ENCODE results near the gene NPAP1.
"Not testable (repeated sequence)": the region's sequence is repeated elsewhere in the genome, so short reads cannot be mapped to it uniquely, and the experiment has no call there.

NPAP1 gene, protein sequence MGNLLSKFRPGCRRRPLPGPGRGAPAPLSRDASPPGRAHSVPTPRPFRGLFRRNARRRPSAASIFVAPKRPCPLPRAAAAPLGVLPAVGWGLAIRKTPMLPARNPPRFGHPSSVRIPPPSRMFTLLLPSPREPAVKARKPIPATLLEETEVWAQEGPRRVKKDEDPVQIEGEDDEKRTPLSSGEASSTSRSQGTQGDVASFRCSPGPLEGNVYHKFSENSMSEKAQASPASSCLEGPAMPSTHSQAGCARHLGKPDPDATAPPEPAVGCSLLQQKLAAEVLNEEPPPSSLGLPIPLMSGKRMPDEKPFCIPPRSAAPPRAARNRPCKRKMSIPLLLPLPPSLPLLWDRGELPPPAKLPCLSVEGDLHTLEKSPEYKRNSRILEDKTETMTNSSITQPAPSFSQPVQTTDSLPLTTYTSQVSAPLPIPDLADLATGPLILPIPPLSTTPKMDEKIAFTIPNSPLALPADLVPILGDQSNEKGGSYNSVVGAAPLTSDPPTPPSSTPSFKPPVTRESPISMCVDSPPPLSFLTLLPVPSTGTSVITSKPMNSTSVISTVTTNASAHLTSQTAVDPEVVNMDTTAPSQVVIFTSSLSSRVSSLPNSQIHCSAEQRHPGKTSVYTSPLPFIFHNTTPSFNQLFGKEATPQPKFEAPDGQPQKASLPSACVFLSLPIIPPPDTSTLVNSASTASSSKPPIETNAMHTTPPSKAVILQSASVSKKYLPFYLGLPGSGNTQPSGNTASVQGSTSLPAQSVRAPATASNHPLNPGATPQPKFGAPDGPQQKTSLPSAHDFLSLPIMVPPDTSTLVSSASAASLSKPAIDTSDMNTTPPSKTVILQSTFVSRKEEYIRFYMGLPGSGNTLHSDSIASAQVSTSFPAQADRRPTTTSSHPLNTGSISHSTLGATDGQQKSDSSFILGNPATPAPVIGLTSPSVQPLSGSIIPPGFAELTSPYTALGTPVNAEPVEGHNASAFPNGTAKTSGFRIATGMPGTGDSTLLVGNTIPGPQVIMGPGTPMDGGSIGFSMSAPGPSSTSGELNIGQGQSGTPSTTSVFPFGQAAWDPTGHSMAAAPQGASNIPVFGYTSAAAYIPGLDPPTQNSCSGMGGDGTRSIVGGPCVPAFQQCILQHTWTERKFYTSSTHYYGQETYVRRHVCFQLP

DNA sequence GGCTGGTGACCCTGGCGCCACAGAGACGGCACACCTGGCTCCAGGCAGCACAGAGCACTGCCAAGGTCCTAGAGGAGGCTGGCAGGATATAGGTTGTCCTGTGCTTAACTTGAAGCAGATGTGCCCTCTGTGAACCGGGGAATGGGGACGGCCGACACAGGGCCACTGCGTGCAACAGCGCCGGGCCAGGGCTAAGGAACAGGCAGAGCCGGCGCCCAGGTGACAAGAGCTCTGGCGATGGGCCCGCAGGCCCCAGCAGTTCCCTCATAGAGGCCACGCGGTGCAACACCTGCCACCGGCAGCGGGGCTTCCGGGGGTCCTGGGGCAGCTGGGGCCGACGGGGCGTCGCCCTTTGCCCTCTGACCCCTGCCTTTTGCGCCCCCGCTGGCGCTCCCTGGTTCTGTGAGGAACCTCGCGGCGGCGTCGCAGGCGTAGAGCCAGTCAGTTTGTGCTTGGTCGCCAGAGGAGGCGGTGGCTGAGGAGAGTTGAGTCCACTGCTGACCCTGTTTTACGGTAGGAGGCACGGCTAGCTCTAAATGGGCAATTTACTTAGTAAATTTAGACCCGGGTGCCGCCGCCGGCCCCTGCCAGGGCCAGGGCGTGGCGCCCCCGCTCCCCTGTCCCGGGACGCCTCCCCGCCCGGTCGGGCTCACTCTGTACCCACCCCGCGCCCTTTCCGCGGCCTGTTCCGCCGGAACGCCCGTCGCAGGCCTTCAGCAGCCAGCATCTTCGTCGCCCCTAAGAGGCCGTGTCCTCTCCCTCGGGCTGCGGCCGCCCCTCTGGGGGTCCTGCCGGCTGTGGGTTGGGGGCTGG, at the start of gene NPAP1:
Gene NPAP1 (plus strand): TSS at position 444 of the 813 bp plus-strand sequence. CDS start 93 bp downstream, at position 537.
- DNase-seq, result no peak

DNA sequence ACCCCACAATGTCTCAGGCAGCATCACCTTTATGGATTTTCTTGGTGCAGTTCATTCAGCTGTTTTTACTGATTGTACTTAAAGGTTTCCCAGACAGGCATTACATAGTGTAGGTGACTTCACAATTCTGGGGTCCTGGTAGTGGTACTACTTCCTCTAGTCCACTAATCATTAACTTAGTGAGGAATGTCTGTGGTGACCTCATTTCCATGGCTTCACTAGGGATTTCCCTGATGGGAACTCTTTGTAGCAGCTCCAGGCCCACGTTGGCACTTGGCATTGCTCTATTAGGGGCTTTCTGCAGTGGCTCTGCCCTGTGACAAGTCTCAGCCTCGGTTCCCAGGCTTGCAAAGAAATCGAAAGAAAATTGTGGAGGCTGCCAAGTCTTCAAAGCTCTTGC, 48.1 kb upstream of the NPAP1 start:
- DNase-seq, result no peak

DNA sequence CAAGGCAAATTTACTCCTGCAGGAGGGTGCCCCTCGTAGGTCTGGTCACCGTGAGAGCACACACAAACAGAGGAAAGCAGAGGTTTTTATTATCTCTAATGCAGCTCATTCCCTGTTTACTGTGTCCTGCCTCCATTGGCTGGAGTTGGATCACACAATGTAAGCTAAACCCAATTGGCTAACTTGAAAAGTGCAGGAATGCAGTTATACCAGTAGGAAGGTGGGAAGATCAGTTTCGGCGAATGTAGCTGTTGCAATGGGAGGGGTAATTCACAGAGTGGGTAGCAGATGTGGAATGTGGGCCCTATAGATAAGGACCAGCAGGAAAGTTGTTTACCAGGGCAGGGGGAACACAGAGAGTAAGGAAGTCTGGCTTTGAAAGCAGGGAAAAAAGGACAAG, 42.5 kb upstream of the NPAP1 start:
- DNase-seq, result no peak

DNA sequence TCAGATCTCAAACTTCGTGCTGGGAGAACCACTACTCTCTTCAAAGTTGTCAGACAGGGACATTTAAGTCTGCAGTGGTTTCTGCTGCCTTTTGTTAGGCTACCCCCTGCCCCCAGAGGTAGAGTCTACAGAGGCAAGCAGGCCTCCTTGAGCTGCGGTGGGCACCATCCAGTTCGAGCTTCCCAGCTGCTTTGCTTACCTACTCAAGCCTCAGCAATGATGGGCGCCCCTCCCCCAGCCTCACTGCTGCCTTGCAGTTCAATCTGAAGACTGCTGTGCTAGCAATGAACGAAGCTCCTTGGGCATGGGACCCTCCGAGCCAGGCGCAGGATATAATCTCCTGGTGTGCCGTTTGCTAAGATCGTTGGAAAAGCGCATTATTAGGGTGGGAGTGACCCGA, 36.2 kb upstream of the NPAP1 start:
- not testable (repeated sequence) for DNase-seq

DNA sequence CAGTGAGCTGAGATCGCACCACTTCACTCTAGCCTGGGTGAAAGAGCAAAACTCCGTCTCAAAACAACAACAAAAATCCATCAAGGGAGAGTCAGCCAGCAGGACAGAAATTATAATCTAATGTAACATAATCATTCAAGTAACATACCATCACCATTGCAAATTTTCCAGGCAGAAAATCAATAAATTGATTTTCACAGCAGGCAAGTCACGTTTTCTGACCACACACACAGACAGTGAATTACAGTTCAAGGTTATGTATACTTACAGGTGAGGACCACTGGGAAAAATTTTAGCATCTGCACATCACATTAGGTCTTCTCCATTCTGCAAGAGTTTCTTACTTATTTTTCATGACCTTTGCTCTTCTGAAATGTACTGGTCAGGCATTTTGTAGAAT, 29.9 kb upstream of the NPAP1 start:
- DNase-seq, result no peak

DNA sequence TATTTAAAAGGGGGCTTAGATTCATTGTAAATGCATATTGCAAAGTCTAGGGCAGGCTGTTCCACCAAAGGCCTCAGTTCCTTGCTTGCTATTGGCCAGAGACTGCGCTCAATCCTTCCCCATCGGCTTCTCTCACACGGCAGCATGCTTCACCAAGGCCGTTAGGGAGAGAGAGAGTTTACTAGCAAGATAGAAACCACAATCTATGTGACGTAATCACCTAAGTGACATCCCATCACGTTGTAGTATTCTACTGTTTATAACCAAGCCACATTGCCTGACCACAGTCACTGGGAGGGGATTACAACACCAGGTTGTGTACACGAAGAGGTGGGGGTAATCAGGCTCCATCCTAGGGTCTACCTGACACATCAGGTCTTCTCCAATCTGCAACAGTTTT, 16.0 kb upstream of the NPAP1 start:
- no peak for DNase-seq

DNA sequence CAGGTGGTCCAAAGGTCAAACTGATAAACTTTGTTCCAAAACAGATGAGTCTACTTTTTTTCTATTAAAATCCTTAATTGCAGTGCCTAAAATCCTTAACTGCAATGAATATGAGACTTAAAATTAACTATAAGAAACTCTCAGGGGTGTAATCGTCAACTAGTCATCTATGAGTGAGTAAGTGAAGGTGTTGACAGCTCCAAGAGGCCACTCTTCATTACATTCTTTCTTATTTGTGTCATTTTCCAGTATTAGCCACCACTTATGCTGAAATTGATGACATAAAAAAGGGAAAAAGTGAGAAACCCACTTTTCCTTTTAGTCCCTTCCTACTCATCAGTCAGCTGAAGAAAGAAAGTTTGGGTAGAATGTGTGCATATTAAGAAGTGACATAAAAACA, 12.6 kb upstream of the NPAP1 start:
- no peak for DNase-seq

DNA sequence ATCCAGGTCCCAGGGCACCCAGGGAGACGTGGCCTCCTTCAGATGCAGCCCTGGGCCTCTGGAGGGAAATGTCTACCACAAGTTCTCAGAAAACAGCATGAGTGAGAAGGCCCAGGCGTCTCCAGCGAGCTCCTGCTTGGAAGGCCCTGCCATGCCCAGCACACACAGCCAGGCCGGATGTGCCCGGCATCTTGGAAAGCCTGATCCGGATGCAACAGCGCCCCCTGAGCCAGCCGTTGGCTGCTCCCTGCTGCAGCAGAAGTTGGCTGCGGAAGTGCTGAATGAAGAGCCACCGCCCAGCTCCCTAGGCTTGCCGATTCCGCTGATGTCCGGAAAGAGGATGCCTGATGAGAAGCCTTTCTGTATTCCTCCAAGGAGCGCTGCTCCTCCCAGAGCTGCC, 856 bp downstream of the NPAP1 start:
- DNase-seq, result no peak

DNA sequence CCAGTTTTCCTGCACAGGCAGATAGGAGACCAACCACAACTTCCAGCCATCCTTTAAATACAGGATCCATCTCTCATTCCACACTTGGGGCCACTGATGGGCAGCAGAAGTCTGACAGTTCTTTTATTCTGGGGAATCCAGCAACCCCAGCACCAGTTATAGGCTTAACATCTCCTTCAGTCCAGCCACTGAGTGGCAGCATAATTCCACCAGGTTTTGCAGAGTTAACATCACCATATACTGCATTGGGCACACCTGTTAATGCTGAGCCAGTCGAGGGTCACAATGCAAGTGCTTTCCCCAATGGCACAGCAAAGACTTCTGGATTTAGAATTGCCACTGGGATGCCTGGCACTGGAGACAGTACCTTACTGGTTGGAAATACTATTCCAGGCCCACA, 2.9 kb downstream of the NPAP1 start:
- no peak for DNase-seq

DNA sequence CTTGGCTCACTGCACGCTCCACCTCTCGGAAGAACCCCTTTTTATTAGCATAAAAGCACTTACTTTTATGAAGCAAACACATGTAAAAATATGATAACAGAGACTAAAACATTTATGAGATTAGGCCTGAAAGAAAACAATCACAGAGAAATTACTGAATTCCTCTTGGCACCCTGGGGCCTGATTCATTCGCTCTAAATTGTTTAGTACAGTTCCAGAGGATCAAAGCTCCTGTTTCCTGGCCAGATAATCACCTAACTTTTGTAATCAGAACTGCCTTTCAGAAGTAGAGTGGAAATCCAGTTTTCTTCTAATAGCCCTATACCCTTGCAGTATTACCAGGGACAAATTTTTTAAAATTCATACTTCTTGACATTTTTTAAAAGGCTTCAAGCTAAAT, 6.4 kb downstream of the NPAP1 start:
- no peak for DNase-seq

DNA sequence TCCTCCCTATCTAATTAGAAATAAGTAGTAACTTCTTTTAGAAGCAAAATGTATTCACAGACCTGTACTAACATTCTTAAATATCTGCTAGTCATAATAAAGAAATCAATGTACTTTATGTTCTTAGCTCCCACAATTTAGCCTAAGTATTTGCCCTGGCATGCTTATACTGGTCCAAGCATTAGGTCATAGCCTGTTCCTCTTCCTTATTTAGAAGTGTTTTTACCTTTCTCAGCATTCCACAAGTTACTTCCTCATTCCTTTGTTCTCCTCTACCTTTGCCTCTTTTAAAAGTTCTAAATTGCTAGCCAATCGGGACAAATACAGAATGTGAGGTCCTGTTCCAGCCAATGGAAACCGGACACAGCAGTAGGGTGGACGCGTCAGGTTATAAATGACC, 7.3 kb downstream of the NPAP1 start:
- not testable (repeated sequence) for DNase-seq

DNA sequence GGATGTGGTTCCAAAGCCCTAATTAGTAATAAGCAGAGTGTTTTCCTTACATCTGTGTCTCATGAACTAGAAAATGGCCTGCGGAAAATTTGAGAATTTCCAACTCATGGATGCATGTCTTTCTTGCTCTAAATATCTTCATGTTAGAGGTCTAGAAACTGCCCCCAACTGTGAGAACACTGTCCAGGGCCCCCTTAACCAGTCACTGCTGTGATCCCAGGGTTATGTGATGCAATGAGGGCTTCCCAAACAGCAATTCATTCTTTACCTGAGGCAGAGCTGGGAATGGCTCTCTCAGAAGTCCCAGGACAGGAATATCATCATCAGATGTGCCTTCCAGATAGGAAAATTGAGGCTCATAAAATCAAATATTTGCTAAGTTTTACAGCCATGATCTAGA, 8.2 kb downstream of the NPAP1 start:
- DNase-seq, result no peak

DNA sequence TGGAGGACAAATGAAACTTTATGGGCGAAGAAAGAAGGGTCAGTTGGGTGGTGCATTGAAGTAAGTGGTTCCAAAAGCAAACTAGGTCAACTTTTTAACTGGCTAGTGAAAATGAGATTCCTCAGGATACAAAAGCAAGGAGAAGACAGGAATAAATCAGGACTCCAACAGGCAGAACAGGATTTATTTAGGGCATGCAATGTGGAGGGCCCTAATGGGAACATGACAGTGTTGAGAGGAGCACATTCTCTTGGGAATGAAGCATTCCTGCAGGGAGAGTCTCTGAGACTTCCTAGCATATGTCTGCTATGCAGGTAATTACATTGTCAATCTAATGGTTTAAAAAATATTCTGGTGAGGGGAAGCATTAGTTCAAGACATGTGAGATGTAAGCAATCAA, 8.7 kb downstream of the NPAP1 start:
- DNase-seq, result no peak

DNA sequence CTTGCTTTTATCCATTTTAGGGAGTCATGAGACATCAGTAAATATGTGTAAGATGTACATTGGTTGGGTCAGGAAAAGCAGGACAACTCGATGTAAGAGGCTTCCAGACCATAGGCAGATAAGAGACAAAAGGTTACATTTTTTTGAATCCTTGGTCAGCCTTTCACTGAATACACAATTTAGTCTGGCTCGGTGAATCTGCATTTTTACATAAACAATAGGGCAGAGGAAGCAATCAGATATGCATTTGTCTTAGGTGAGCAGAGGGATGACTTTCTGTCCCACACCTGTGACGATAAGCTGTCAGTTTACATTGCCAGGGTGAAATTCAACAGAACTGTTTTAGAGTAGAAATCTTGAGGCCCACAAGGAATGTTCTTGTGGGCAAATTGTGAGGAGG, 20.6 kb downstream of the NPAP1 start:
- no peak for DNase-seq

DNA sequence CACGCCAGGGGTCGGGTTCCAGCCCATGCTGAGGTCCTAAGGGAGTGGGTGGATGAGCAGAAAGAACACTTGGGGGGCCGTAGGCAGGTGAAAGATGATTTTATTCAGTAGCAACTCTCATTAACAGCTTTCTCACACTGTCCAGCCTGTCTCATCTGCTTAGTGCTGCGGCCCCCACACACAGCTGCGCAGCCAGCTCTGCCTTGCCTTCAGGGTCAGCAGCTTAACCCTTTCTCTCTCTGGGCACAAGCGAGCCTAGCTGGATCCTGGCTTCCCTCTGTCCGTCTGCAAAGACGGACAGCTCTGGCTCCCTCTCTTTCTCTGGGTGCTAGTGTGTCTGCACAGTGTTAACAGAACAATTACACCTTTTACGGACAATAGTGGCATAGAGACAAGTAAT, 21.3 kb downstream of the NPAP1 start:
- no peak for DNase-seq

DNA sequence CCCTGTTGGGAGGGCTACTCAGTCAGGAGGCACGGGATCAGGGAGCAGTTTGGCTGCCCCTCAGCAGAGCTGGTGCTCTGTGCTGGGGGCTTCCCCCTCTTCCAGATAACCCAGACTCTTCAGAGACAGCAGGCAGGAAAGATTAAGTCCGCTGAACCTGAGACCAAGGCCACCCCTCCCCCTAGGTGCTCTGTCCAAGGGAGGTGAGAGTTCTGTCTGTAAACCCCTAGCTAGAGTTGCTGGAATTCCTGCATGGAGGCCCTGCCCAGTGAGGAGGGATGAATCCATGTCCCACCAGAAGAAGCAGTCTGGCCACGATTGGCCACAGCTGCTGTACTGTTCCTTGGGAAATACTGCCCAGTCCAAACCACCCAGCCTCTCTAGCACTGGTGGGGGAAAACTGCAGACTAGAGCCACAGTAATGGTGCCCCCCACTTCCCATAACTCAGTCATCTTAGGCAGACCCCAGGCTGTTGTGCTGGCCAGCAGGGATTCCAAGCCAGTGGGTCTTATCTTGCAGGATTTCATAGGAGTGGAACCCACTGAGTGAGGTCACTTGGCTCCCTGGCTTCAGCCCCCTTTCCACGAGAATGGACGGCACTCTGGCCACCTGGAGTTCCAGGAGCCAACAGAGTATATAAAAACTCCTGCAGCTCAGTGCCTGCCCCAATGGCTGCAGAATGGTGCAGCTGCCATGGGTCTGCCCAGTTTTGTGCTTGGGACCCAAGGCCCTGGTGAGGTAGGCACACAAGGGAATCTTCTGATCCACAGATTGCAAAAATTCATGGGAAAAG, 42.9 kb downstream of the NPAP1 start:
- no peak for DNase-seq

DNA sequence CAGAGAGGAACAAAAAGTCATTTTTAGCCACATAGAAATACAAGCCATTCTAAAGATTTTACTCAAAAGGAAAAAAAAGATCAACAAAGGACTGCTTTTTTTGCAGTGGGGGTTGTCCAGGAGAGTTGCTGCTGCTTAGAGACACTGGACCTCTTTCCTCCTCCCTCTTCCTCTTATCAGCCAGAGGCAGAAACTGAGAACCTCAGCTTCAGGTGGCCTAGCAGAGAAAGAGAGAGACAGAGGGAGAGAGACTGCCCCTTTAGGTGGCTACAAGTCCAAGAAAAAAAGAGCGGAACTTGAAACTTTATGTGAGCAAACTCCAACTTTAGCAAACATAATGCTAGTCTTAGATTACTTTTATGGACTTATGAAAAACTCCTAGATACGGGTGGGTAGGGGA, 54.2 kb downstream of the NPAP1 start:
- DNase-seq, result no peak
